GM20000 (cell line): ENCODE data around the gene AUP1.
"Not testable (repeated sequence)": the region's sequence is repeated elsewhere in the genome, so short reads cannot be mapped to it uniquely, and the experiment has no call there.

ENCODE experiments used
- DNase-seq: peaks from one replicate; pipeline ENCODE4 v3.0.0; 2012; ENCODE audit warnings: low spot score
- TF ChIP-seq, protein P1 (sequence below): IDR thresholded peaks from 2 replicates; pipeline ENCODE4 v1.5.1; 2012; ENCODE audit warnings: mild to moderate bottlenecking, control low read depth; ENCODE audit errors: extremely low read depth, missing control alignments

AUP1 gene

DNA sequence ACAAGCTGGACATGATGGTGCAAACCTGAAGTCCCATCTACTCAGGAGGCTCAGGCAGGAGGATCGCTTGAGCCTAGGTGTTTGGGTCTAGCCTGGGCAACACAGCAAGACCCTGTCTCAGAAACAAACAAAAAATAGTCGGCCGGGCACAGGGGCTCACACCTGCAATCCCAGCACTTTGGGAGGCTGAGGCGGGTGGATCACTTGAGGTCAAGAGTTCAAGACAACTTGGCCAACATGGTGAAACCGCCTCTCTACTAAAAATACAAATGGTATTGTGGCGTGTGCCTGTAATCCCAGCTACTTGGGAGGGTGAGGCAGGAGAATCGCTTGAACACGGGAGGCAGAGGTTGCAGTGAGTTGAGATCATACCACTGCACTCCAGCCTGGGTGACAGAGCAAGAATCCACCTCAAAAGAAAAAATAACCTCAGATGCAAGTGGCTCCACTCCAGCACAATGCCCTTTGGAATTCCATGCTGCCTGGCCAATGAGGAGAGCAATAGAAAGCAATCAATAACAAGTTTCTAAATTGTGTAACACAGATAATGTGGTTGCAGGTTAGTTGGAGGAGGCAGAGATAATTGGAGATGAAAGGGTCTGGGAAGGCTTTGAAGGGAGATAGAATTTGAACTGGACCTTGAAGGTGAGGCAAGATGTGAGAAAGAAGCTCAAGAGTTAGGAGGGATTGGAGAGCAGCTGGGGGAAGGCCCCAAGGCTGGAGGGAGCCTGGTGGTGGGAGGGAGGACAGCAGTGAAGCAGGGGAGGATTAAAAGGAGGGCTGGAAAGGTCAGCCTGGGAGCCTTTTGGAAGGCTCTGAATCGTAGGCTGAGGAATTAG is 40.6 kb downstream of the AUP1 start:
- no peak for DNase-seq
- TF ChIP-seq, protein P1, sequence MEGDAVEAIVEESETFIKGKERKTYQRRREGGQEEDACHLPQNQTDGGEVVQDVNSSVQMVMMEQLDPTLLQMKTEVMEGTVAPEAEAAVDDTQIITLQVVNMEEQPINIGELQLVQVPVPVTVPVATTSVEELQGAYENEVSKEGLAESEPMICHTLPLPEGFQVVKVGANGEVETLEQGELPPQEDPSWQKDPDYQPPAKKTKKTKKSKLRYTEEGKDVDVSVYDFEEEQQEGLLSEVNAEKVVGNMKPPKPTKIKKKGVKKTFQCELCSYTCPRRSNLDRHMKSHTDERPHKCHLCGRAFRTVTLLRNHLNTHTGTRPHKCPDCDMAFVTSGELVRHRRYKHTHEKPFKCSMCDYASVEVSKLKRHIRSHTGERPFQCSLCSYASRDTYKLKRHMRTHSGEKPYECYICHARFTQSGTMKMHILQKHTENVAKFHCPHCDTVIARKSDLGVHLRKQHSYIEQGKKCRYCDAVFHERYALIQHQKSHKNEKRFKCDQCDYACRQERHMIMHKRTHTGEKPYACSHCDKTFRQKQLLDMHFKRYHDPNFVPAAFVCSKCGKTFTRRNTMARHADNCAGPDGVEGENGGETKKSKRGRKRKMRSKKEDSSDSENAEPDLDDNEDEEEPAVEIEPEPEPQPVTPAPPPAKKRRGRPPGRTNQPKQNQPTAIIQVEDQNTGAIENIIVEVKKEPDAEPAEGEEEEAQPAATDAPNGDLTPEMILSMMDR, result no peak

DNA sequence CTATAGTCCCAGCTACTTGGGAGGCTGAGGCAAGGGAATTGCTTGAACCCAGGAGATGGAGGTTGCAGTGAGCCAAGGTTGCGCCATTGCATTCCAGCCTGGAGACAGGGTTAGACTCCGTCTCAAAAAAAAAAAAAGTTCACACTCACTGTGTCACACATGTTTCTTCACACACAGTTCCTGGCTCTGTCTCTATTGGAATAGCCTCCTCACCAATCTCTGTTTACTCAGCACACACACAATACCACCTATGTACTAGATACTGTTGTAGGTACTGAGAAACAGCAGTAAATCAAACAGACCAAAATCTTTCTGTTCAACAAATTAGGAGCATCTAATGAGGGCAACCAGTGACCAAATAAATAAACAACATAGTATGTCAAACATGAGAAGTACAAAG is 43.4 kb downstream of the AUP1 start:
- DNase-seq, result no peak
- TF ChIP-seq, protein P1, result no peak

DNA sequence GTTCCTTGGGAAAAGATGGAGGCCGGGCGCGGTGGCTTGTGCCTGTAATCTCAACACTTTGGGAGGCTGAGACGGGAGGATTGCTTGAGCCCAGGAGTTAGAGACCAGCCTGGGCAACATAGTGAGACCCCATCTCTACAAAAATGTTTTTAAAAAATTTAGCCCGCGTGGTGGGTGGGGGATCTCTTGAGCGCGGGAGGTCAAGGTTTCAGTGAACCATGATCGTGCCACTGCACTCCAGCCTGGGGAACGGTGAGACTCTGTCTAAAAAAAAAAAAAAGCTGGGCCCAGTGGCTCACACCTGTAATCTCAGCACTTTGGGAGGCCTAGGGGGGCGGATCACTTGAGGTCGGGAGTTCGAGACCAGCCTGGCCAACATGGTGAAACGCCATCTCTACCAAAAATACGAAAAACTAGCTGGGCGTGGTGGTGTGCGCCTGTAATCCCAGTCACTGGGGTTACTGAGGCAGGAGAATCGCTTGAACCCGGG is 45.8 kb downstream of the AUP1 start:
- DNase-seq, result not testable (repeated sequence)

DNA sequence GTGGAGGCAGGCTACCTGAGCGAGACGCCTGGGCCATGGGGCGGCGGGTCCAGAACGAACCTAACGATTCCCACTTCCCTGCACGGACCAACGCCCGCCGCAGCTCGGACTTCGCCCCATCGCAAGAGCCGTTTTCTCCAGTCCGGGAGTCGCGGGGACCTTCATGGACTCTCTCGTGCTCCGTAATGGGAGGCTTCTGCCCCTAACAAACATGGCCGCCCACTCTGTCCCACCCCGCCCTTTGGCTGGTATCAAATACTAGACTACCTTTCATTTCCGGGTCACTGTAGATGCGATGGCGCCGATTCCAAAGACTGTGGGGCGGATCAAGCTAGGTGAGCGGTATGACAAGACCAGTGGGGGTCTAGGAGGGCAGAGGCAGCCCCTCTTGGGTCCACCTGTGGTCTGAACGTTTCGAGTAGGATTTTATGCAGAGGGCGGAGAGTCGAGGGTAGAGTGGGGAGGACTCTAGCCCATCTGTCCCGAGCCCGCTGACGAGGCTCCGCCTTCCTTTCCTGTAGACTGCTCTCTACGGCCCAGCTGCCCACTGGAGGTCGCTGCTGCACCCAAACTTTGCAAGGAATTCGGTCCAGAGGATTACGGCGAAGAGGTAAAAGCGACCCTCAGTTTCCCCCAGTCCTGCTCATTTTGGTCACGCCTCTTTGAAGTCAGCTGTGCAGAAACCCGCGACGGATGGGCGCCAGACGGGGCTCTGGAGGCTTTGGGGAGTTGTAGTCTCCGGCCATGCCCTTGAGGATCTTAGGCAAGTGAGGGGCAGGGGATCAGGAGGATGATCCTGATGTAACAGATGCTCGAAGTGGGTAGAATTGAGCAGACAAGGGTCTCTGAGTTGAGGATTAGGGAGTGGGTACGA is 46.5 kb downstream of the AUP1 start, which contains the start of the genes CCDC142 and TTC31:
CCDC142 (minus strand) TSS at position 198 of the 874 bp plus-strand sequence; CDS start at position 37, 161 bp downstream.
TTC31 (plus strand) TSS at position 281 of the 874 bp plus-strand sequence; CDS start at position 296, 15 bp downstream.
- TF ChIP-seq, protein P1, result peak; percentile 86
- DNase-seq, result peak; percentile 93

DNA sequence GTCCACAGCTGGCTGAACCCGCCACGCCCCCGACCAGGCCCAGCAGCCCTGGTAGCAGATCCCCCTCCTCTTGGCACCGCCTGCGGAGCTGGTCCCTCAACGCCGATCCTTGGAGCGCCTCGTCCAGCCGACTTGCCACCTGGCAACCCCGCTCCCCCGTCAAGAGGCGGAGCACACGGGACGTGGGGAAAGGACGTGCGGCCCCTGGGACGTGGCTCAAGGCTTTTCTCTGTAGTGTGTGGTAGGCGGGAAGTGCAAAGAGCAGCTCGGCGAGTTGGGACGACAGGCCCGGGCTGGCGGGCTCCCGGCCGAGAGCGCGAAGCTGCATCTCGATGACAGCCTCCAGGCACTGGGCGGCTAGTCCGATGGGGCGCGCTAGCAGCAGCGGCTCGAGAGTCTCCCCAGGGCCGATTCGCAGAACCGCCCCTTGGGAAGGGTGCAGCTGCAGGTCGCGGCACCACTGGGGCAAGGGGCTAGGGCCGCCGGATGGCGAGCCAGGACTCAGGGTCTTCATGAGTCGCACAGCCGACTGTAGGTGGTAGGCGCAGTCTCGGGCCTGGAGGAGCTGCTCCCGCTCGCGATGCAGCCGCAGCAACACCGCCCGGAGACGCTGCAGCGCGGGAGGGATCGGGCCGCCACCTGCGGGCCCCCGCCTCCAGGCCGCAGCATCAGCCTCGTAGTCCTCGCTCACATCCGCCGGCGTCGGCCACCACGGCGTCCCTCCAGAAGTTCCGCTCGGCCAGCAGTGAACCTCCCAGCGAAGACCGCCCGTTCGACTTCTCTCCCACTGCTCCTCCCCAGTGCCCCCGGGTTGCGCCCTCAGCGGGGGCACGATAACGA is 47.3 kb downstream of the AUP1 start:
- peak; percentile 66 for DNase-seq
- TF ChIP-seq, protein P1, result no peak

DNA sequence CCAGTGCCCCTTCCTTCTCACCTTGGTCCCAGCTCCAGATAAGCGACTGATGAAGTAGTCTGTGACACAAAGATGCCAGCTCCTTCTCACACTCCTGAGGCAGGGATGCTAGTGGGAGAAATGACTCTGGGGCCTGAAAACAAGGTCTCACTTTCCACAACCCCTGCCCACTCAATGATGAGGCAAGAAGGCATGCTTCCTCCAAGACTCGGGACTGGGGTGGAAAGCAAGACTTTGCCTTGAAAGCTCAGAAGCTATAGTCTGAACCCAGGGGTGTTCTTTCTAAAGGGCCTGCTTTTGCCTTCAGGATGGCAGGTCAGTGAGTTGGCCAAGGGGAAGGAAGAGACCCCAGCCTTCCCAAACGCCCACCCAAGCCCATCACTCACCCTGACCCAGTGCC is 48.1 kb downstream of the AUP1 start:
- DNase-seq, result no peak
- TF ChIP-seq, protein P1, result no peak
